Activated effector memory CD4-positive, alpha-beta T cell treated with Interleukin-2 at 50 U/mL for 16 hours (primary cell): ENCODE results near the gene DHRSX.
"Not testable (repeated sequence)": the region's sequence is repeated elsewhere in the genome, so short reads cannot be mapped to it uniquely, and the experiment has no call there.

Source experiments
- DNase-seq: peaks from one replicate; pipeline ENCODE4 v3.0.0-alpha.2; 2020

Gene DHRSX

DNA sequence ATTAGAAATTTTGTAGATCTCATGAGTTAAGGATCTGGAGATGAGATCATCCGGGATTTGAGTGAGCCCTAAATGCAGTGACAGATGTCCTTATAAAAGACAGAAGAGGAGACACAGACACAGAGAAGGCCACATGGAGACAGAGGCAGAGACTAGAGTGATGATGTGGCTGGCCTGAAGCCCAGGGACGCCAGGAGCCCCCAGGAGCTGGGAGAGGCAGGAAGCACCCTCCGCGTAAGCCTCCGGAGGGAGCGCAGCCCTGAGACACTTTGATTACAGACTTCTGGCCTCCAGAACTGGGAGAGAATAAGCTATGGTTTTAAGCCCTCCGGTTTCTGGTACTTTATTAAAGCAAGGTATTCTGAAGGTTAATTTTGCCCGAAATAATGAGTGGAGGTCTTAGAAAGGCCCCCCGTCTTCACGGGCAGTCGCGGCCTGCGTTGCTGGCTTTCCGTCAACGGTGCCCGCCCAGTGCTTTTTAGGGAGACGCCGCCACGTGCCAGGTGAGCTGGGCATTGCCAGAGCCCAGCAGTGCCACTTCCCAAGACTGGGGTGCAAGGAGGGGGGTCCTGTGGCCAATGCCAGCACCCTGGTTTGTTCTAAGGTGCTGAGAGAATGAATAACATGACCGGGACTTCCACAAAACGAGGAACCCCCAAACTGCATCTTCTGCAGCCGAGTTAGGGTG is 8.1 kb downstream of the DHRSX start:
- no peak for DNase-seq

DNA sequence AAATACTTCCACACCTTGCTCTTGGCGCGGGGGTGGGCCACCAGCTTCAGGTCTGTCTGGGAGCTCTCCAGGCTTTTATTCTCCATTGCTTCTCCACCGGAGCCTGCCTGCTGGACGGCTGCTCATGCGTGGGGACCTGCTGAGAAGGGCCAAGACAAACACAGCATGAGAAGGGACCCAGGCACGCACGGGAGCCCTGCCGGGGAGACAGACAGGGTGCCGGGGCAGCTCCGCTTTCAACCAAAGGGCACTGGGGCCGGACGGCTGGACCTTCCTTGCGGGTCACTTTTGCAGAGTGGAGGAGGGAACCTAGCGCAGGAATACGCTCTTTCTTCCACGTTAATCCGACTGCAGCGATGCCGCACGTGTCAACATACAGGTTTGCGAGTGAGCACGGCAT is 10.1 kb downstream of the DHRSX start:
- DNase-seq: no peak

DNA sequence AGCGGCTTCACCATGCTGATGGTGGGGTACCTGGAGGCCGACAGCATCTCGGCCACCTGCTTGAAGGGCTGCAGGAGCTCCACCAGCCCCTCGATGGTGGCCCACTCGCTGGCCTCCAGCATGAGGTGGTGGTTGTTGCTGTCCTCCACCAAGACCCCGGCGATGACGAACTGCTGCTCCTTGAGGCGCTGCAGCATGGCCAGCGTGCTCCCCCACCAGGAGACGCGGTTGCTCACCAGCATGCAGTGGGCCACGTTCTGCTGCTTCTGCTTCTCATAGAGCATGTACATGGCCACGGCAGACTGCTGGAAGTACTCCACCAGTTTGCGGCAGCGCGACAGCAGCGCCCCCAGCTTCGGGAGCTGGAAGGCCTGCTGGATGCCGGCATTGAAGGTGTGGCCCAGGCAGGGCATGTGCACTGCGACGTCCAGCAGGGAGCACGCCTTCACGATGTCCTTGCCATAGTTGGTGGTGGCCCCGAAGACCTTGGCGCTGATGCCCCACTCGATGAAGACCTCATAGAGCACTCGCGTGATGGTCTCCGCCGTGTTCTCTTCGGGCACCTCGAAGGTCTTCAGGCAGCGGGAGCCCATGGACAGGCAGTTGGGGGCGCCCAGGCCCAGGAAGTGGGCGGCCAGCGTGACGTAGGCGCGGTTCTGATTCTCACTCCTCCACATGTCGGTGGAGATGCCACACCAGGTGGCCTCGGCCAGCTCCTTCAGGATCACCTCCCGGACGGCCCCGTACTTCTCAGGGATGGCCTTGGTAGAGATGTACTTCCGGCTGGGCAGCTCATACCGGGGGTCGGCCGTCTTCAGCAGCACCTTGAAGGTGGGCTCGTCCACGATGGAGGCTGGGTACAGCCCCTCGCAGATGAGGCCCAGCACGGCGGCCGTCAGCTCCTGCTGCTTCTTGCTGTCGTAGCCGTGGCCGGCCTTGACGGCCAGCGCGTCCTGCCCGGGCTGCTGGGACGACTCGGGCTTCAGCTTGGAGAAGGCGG is 11.0 kb downstream of the DHRSX start:
- DNase-seq: no peak

DNA sequence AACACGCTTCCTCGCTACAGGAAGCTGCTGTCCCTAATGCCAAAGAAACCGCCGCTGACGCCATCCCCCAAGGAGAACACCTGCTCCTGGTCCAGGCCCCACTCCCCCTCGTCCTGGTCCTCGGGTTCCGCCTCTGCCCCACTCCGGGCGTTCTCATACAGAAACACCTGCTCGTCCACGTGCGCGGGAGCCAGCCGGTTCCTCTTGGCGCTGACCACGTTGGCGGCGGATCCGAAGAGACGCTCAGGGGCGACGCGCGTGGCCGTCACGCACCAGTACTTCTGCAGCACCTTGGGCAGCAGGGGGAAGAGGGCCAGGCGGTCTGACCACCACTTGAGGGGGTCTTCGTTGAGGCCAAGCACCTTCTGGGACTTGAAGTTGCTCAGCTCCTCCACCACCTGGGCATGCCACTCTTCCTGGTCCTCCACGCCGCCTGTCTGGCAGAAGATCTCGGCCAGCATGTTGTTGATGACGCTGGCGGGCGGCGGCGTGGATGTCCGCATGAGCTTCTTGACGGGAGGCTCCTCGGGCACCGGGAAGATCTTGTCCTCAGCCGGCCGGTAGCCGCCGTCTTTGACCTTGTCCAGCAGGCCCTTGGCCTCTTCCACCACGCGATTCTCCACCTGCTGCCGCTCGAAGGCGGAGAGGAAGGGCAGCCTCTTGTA is 12.0 kb downstream of the DHRSX start:
- no peak for DNase-seq

DNA sequence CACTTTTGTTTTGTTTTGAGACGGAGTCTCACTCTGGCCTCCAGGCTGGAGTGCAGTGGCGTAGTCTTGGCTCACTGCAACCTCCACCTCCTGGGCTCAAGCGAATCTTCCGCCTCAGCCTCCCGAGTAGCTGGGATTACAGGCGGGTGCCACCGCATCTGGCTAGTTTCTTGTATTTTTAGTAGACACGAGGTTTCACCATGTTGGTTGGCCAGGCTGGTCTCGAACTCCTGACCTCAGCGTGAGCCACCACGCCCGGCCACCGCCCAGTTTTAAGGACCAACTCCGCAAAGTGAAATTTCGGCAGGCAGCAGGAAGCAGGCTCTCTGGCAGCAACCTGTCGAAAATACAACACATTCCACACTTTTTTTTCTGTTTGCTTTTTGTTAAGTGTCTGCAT is 13.4 kb downstream of the DHRSX start:
- no peak for DNase-seq

DNA sequence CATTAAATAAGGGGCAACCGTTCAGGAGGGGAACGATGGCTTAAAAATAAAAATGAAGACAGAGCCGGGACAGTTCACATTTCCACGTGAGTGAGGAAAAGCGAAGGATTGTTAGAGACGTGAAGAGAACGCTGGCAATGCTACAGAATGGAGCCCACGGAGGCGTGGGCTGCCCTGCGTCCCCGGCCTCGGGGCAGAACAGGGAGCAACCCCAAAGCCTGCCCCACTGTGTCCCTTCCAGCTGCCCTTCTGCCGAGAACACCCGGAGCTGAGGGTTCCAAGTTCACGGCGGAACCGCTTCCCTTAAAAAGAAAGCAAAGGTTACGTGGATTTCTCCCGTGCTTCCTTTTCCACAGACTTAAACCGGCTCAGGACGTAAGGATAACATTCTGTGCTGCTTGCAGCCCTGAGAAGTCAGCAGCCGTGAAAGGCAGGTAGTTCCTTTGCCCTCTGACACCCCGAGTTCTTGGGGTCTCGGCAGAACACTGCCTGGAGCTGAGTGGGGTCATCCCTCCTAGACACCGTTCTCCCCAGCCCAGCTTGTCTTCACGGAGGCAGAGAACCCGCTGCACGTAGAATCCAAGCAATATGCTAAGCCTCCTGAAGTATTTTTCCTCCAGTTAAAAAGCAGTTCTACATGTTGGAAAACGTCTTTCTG is 14.2 kb downstream of the DHRSX start:
- DNase-seq: no peak

DNA sequence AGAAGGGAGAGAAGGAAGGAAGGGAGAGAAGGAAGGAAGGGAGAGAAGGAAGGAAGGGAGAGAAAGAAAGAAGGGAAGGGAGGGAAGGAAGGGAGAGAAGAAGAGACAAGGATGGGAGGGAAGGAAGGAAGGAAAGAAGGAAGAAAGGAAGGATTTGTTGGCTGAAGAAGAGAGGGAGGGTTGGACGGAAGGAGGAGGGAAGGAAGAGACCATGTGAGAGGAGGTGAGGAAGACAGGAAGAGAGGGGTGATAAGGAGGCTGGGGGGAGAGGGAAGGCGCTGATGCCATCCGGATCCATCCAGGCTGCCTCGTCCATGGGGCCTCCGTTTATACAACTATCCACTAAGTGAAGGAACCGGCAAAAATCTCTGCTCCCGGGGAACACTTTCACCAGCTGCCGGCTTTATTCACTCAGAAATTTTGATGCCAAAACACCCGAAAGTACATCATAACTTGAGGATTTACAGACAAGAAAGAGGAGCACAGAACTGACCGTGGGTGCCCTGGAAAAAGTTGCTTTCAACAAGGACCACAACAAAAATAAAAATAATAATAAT is 14.9 kb downstream of the DHRSX start:
- no peak for DNase-seq

DNA sequence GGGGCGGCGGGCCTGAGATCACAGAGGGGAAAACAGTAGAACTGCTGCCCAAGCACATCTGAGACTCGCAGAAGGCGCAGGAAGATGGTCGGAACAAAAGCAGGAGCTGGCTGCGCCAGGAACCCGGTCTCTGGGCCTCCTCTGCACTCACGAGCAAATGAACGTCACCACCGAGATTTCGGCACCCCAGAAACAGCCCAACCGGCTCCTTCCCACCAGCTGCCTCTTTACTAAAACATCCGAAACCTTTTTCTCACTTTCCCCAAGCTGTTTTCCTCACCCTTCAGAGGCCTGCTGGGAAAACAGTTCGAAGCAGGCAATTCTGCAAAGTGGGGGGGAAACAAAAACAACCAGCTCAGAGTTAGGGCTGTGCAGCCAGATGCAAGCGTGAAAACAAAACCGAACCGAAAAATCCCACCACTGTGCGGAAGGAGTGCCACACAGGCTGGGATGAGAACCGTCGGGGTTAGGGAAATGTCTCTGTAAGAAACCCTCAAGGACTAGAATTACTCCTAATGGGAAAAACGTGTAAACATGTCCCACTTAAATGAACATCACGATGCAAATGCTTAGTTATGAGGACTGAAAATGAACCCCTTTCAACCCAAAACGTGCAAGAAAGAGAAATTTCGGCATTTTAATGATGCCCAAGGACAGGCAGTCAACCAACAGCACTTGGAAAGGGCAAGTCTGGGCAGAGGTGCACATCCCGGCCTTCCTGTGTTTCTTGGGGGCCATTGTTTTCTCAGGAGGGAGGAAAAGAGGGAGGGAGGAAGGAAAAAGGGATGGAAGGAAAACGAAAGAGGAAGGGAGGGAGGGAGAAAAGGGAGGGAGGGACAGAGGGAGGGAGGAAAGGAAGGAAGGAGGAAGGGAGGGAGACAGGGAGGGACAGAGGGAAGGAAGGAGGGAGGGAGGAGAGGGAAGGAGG is 15.8 kb downstream of the DHRSX start:
- no peak for DNase-seq

DNA sequence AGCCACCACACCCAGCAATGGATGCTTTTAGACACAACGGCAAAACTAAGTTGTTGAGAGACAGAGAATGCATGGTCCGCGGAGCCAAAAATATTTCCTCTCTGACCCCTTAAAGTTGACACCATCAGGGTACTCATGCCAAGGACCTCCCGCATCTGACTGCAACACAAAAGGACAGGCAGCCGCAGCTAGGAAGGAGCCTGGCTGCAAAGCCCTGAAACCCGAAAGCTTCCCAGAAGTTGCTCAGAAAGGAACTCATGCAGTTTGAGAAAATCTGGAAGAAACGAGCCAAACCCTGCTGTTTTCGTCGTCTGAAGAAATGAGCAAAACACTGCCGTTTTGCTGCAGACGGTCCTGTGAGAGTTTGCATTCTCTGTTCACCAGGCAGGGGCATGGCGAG is 16.5 kb downstream of the DHRSX start:
- no peak for DNase-seq

DNA sequence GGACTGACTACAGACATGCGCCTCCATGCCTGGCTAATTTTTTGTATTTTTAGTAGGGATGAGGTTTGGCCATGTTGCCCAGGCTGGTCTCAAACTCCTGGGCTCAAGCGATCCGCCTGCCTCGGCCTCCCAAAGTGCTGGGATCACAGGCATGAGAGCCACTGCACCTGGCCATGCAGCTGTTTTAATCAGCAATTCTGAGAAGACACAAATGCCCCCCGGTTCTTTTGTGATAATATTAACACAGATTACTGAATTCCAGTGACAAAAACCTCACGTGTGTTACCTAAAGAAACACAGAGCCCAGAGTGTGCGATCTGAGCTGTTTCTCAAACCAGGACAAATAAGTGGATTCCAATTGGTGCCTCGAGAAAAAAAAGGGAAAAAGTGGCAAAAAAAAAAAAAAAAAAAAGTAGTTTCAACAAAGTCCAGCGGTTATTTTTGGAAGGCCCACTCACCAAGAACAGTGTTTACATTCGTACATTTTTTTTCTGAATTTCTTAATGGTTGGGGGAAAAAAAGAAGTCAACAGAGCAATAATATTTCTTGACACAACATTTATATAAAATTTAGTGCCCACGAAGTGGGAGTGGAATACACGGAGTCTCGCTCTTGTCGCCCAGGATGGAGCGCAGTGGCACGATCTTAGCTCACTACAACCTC is 17.2 kb downstream of the DHRSX start:
- DNase-seq: no peak

DNA sequence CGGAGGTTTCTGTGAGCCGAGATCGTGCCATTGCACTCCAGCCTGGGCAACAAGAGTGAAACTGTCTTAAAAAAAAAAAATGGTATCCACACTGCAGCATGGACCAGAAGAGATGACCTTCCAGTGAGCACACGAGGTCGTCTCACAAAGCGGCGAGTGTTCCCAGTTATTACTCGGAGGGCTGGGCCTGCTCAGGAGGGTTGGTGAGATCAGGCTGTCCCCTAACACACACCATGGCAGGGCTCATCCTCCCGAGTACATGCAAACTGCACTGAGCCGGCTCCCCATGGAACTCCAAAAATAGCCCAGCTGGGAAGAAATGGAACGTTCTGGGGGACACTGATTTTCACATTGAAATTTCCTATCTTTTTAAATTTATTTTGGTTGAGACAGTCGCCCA is 19.2 kb downstream of the DHRSX start:
- DNase-seq: not testable (repeated sequence)

DNA sequence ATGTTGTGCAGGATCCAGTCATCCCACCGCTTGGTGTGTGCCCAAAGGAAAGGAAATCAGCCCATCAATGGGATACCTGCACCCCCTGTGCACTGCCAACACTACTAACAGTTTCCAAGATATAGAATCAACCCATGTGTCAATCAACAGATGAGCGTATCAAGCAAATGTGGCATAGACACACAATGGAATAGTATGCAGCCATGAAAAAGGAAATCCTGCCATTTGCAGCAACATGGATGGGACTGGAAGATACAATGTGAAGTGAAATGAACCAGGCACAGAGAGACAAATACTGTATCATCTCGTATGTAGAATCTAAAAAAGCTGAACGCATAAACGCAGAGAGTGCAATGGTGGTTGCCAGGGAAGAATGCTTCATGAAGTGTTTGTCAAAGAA is 20.8 kb downstream of the DHRSX start:
- not testable (repeated sequence) for DNase-seq

DNA sequence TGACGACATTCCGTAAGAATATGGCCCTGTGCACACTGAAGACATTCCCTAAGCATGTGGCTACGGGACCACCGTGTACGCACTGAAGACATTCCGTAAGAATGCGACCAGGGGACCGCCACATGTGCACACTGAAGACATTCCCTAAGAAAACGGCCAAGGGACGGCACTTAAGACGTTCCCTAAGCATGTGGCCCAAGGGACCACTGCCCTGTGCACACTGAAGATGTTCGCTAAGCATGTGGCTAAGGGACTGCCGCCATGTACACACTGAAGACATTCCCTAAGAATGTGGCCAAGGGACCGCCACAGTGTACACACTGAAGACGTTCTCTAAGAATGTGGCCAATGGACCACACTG is 21.4 kb downstream of the DHRSX start:
- DNase-seq: no peak

DNA sequence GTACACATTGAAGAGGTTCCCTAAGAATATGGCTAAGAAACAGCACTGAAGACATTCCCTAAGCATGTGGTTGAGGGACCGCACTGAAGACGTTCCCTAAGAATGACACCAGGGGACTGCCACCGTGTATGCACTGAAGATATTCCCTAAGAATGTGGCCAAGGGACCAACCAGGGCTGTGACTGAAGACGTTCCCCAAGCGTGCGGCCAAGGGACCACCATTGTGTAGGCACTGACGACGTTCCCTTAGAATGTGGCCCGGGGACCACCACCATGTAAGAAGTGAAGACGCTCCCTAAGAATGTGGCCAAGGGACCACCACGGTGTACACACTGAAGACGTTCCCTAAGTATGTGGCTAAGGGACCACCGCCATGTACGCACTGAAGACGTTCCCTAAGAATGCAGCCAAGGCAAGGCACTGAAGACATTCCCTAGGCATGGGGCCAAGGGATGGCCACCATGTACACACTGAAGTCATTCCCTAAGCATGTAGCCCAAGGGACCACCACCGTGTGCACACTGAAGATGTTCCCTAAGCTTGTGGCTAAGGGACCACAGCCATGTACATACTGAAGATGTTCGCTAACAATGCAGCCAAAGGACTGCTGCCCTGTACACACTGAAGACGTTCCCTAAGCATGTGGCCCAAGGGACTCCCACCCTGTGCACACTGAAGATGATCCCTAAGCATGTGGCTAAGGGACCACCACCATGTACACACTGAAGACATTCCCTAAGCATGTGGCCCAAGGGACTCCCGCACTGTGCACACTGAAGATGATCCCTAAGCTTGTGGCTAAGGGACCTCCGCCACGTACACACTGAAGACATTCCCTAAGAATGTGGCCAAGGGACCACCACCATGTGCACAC is 22.0 kb downstream of the DHRSX start:
- DNase-seq: no peak

DNA sequence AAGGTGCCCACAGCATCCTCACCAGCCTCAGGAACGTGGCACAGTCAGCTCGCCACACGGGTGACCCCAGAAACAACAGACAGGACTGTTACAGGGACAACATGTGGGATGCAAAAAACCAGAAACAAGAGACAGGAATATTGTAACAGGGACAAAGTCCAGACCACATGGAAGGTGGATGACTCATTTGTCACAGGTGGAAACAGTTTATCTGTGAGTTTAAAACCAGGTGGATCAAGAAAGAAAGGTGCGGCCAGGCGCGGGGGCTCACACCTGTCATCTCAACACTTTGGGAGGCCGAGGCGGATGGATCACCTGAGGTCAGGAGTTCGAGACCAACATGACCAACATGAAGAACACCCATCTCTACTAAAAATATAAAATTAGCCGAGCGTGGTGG is 23.5 kb downstream of the DHRSX start:
- not testable (repeated sequence) for DNase-seq

DNA sequence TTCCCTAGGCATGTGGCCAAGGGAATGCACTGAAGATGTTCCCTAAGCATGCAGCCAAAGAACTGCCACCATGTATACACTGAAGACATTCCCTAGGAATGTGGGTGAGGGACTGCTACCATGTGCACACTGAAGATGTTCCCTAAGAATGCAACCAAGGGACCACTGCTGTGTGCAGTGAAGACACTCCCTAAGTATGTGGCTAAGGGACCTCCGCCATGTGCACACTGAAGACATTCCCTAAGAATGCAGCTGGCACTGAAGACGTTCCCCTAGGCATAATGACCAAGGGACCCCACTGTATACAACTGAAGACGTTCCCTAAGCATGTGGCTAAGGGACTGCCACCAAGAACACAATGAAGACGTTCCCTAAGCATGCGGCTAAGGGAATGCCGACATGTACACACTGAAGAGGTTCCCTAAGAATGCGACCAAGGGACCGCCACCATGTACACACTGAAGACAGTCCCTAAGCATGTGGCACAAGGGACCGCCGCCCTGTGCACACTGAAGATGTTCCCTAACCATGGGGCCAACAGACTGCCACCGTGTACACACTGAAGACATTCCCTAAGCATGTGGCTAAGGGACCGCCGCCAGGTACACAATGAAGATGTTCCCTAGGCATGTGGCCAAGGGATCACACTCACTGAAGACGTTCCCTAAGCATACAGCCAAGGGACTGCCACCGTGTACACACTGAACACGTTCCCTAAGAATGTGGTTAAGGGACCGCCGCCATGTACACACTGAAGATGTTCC is 25.6 kb downstream of the DHRSX start:
- no peak for DNase-seq

DNA sequence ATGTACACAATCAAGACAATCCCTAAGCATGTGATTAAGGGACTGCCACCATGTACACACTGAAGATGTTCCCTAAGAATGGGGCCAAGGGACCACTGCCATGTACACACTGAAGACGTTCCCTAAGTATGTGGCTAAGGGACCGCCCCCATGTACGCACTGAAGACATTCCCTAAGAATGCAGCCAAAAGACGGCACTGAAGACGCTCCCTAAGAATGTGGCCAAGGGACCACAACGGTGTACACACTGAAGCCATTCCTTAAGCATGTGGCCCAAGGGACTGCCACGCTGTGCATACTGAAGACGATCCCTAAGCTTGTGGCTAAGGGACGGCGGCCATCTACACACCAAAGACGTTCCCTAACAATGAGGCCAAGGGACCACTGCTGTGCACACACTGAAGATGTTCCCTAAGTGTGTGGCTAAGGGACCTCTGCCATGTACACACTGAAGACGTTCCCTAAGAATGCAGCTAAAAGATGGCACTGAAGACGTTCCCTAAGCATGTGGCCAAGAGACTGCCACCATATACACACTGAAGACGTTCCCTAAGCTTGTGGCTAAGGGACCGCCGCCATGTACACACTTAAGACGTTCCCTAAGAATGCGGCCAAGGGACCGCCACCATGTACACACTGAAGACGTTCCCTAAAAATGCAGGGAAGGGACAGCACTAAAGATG is 26.4 kb downstream of the DHRSX start:
- no peak for DNase-seq

DNA sequence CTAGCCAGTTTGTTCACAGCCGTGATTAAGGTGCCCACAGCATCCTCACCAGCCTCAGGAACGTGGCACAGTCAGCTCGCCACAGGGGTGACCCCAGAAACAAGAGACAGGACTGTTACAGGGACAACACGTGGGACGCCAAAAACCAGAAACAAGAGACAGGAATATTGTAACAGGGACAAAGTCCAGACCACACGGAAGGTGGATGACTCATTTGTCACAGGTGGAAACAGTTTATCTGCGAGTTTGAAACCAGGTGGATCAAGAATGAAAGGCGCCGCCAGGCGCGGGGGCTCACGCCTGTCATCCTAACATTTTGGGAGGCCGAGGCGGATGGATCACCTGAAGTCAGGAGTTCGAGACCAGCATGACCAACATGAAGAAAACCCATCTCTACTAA is 27.7 kb downstream of the DHRSX start:
- not testable (repeated sequence) for DNase-seq

DNA sequence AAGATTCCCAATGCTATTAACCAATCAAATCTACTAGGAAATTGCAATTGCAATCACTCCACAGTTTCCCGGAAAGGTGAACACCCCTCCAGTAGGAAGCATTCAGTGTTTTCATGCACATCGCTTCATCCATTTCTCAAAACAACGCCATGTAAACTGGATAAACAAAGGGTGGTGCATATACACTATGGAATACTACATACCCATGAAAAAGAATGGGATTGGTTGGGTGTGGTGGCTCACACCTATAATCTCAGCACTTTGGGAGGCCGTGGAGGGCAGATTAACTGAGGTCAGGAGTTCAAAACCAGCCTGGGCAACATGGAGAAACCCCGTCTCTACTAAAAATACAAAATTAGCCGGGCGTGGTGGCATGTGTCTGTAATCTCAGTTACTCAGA is 29.1 kb downstream of the DHRSX start:
- DNase-seq: no peak
